SK-N-SH treated with all-trans-retinoic acid at 6 μM for 48 hours (cell line): ENCODE data around the gene SERTAD2.

Source experiments
- ATAC-seq: fragments of 200-7000 bp; cut with Tn5 transposase; 3 replicates; pipeline ENCODE4 v1.9.1; 2020; ENCODE audit warnings: mild to moderate bottlenecking, moderate library complexity
- ARNTL ChIP-seq: fragments of 450-650 bp; formaldehyde crosslinking; IDR thresholded peaks from 2 replicates; pipeline ENCODE4 v1.5.0; 2020; ENCODE audit warnings: low read depth, mild to moderate bottlenecking, moderate library complexity, borderline replicate concordance
- BACH2 ChIP-seq: fragments of 250-450 bp; sonication (Bioruptor Pico); IDR thresholded peaks from 2 replicates; pipeline ENCODE4 v1.9.0; 2021; ENCODE audit warnings: mild to moderate bottlenecking, borderline replicate concordance
- CREB5 ChIP-seq: fragments of 250-450 bp; sonication (Bioruptor Pico); IDR thresholded peaks from 2 replicates; pipeline ENCODE4 v1.5.1; 2020; ENCODE audit warnings: low read depth, mild to moderate bottlenecking, moderate library complexity
- CSDC2 ChIP-seq: fragments of 250-450 bp; sonication (Bioruptor Pico); IDR thresholded peaks from 2 replicates; pipeline ENCODE4 v1.5.0; 2020; ENCODE audit warnings: mild to moderate bottlenecking, moderate library complexity
- CSRNP3 ChIP-seq: fragments of 250-450 bp; sonication (Bioruptor Pico); IDR thresholded peaks from 2 replicates; pipeline ENCODE4 v1.5.1; 2021; ENCODE audit warnings: mild to moderate bottlenecking, moderate library complexity
- ESRRG ChIP-seq: fragments of 250-450 bp; sonication (Bioruptor Pico); IDR thresholded peaks from 2 replicates; pipeline ENCODE4 v1.6.1; 2021; ENCODE audit warnings: mild to moderate bottlenecking
- GLIS3 ChIP-seq: fragments of 250-450 bp; sonication (Bioruptor Pico); IDR thresholded peaks from 2 replicates; pipeline ENCODE4 v1.5.0; 2020; ENCODE audit warnings: mild to moderate bottlenecking, moderate library complexity
- ISL1 ChIP-seq: fragments of 250-450 bp; sonication (Bioruptor Pico); IDR thresholded peaks from 2 replicates; pipeline ENCODE4 v2.1.2; 2022; ENCODE audit warnings: mild to moderate bottlenecking, moderate library complexity
- OSR1 ChIP-seq: fragments of 250-450 bp; sonication (Bioruptor Pico); IDR thresholded peaks from 2 replicates; pipeline ENCODE4 v1.8.0; 2022; ENCODE audit warnings: moderate library complexity, mild to moderate bottlenecking, inconsistent platforms
- PATZ1 ChIP-seq: fragments of 250-450 bp; sonication (Bioruptor Pico); IDR thresholded peaks from 2 replicates; pipeline ENCODE4 v1.8.0; 2020; ENCODE audit warnings: mild to moderate bottlenecking, moderate library complexity, borderline replicate concordance
- PPARA ChIP-seq: fragments of 250-450 bp; sonication (Bioruptor Pico); IDR thresholded peaks from 2 replicates; pipeline ENCODE4 v1.5.0; 2020; ENCODE audit warnings: mild to moderate bottlenecking, borderline replicate concordance
- RARB ChIP-seq: fragments of 250-450 bp; sonication (Bioruptor Pico); IDR thresholded peaks from 2 replicates; pipeline ENCODE4 v1.8.0; 2021; ENCODE audit warnings: mild to moderate bottlenecking, moderate library complexity
- SNAI2 ChIP-seq: fragments of 250-450 bp; sonication (Bioruptor Pico); IDR thresholded peaks from 2 replicates; pipeline ENCODE4 v1.5.0; 2020; ENCODE audit warnings: mild to moderate bottlenecking, moderate library complexity
- TCF4 ChIP-seq: fragments of 250-450 bp; sonication (Bioruptor Pico); IDR thresholded peaks from 2 replicates; pipeline ENCODE4 v1.8.0; 2021; ENCODE audit warnings: mild to moderate bottlenecking, moderate library complexity, borderline replicate concordance
- TOX ChIP-seq: fragments of 250-450 bp; sonication (Bioruptor Pico); IDR thresholded peaks from 2 replicates; pipeline ENCODE4 v1.8.0; 2021; ENCODE audit warnings: mild to moderate bottlenecking, moderate library complexity, borderline replicate concordance
- ZC3H10 ChIP-seq: fragments of 250-450 bp; sonication (Bioruptor Pico); IDR thresholded peaks from 2 replicates; pipeline ENCODE4 v1.5.1; 2021; ENCODE audit warnings: mild to moderate bottlenecking, moderate library complexity
- ZFP3 ChIP-seq: fragments of 250-450 bp; sonication (Bioruptor Pico); IDR thresholded peaks from 2 replicates; pipeline ENCODE4 v1.5.0; 2020; ENCODE audit warnings: mild to moderate bottlenecking, moderate library complexity
- ZNF565 ChIP-seq: fragments of 450-650 bp; formaldehyde crosslinking; conservative IDR thresholded peaks from 2 replicates; pipeline ENCODE4 v1.5.0; 2020; ENCODE audit warnings: low read depth, mild to moderate bottlenecking, moderate library complexity
- ZNF70 ChIP-seq: fragments of 450-650 bp; formaldehyde crosslinking; IDR thresholded peaks from 2 replicates; pipeline ENCODE4 v1.5.0; 2020; ENCODE audit warnings: mild to moderate bottlenecking, moderate library complexity
- ZNF8 ChIP-seq: fragments of 450-650 bp; formaldehyde crosslinking; IDR thresholded peaks from 2 replicates; pipeline ENCODE4 v1.5.0; 2020; ENCODE audit warnings: mild to moderate bottlenecking, moderate library complexity
- TF ChIP-seq, protein P1 (sequence below): fragments of 250-450 bp; sonication (Bioruptor Pico); IDR thresholded peaks from 2 replicates; pipeline ENCODE4 v1.5.0; 2020; ENCODE audit warnings: mild to moderate bottlenecking, moderate library complexity
- TF ChIP-seq, protein P2 (sequence below): fragments of 250-450 bp; sonication (Bioruptor Pico); IDR thresholded peaks from 2 replicates; pipeline ENCODE4 v1.8.0; 2021; ENCODE audit warnings: low read depth, mild to moderate bottlenecking, moderate library complexity, borderline replicate concordance

SERTAD2 gene

GRCh38 chr2:64634345-64635267, 19.1 kb downstream of the SERTAD2 start:
- TF ChIP-seq CSRNP3 (CRISPR knock-in tag): no peak
- TF ChIP-seq SNAI2: no peak
- no peak for TF ChIP-seq GLIS3 (CRISPR knock-in tag)
- no peak for TF ChIP-seq BACH2 (CRISPR knock-in tag)
- TF ChIP-seq TOX (CRISPR knock-in tag): no peak
- TF ChIP-seq, protein P1, sequence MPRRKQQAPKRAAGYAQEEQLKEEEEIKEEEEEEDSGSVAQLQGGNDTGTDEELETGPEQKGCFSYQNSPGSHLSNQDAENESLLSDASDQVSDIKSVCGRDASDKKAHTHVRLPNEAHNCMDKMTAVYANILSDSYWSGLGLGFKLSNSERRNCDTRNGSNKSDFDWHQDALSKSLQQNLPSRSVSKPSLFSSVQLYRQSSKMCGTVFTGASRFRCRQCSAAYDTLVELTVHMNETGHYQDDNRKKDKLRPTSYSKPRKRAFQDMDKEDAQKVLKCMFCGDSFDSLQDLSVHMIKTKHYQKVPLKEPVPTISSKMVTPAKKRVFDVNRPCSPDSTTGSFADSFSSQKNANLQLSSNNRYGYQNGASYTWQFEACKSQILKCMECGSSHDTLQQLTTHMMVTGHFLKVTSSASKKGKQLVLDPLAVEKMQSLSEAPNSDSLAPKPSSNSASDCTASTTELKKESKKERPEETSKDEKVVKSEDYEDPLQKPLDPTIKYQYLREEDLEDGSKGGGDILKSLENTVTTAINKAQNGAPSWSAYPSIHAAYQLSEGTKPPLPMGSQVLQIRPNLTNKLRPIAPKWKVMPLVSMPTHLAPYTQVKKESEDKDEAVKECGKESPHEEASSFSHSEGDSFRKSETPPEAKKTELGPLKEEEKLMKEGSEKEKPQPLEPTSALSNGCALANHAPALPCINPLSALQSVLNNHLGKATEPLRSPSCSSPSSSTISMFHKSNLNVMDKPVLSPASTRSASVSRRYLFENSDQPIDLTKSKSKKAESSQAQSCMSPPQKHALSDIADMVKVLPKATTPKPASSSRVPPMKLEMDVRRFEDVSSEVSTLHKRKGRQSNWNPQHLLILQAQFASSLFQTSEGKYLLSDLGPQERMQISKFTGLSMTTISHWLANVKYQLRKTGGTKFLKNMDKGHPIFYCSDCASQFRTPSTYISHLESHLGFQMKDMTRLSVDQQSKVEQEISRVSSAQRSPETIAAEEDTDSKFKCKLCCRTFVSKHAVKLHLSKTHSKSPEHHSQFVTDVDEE (CRISPR knock-in tag): no peak
- TF ChIP-seq ZNF70 (CRISPR knock-in tag): no peak
- TF ChIP-seq, protein P2, sequence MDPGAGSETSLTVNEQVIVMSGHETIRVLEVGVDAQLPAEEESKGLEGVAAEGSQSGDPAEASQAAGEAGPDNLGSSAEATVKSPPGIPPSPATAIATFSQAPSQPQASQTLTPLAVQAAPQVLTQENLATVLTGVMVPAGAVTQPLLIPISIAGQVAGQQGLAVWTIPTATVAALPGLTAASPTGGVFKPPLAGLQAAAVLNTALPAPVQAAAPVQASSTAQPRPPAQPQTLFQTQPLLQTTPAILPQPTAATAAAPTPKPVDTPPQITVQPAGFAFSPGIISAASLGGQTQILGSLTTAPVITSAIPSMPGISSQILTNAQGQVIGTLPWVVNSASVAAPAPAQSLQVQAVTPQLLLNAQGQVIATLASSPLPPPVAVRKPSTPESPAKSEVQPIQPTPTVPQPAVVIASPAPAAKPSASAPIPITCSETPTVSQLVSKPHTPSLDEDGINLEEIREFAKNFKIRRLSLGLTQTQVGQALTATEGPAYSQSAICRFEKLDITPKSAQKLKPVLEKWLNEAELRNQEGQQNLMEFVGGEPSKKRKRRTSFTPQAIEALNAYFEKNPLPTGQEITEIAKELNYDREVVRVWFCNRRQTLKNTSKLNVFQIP (CRISPR knock-in tag): no peak
- no peak for TF ChIP-seq ISL1 (CRISPR knock-in tag)
- no peak for TF ChIP-seq CSDC2 (CRISPR knock-in tag)
- no peak for TF ChIP-seq TCF4 (CRISPR knock-in tag)
- no peak for TF ChIP-seq ZC3H10 (CRISPR knock-in tag)
- no peak for TF ChIP-seq ESRRG (CRISPR knock-in tag)
- TF ChIP-seq PATZ1 (CRISPR knock-in tag): no peak
- no peak for TF ChIP-seq PPARA
- TF ChIP-seq ARNTL (CRISPR knock-in tag): no peak
- ATAC-seq: no peak

DNA sequence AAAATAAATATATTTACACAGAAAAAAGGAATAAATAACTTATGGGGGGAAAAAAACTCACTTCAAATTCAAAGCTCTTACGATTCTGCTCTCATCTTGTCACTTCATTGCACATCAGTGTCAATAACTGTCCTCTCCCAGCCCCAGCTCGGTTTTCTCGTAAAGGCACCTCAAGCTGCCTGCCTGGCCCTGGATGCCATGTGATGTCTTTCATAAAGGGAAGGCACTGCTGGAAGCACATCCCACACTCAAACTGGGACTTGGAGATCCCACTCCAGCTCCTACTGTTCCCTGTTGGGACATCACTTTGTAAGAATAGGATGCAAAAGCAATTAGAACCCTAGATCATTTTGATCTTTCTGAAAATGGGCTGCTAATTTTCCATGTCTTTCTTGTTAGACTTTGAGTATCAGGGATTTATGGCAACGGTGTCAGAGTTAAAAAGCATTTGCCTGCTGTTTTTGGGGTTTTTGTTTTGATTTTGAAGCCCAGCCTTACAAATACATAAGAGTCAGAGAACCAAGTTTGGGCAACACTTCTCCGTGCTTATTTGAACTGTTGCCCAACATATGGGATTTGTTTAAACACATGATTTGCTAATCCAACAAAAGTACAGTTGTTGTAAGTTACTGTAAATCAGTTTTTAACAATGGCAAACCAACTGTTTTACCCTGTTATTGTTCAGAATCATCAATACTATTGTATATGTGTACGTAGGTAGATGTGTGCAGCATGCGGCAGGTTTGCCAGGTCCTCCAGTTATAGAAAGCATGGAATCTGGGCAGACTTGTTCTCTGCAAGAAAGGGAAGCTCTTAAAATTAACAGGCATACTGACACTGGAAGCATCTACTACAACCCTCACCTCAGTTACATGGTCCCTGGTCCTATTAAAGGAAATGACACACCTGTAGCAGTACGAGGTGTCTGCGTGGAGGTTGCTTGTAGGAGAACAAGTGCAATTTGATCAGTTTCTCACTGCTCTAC, 20.6 kb downstream of the SERTAD2 start:
- ATAC-seq: no peak
- TF ChIP-seq SNAI2: no peak
- no peak for TF ChIP-seq ZFP3
- TF ChIP-seq ZNF8 (CRISPR knock-in tag): no peak
- TF ChIP-seq PPARA: no peak
- TF ChIP-seq ZC3H10 (CRISPR knock-in tag): no peak
- no peak for TF ChIP-seq OSR1 (CRISPR knock-in tag)
- no peak for TF ChIP-seq CREB5 (CRISPR knock-in tag)
- TF ChIP-seq ISL1 (CRISPR knock-in tag): no peak
- no peak for TF ChIP-seq ZNF70 (CRISPR knock-in tag)
- TF ChIP-seq TCF4 (CRISPR knock-in tag): no peak
- TF ChIP-seq, protein P1 (CRISPR knock-in tag): no peak
- no peak for TF ChIP-seq CSRNP3 (CRISPR knock-in tag)
- no peak for TF ChIP-seq ZNF565 (CRISPR knock-in tag)
- TF ChIP-seq CSDC2 (CRISPR knock-in tag): no peak
- no peak for TF ChIP-seq RARB (CRISPR knock-in tag)
